HG03521 (cell line): Measurements from ENCODE around the gene PMPCA.
A peak's percentile ranks its signal among the peaks of the same experiment; 100 is the strongest.
"Not testable (repeated sequence)": the region's sequence is repeated elsewhere in the genome, so short reads cannot be mapped to it uniquely, and the experiment has no call there.

Experiments
- ATAC-seq: cut with Tn5 transposase; IDR thresholded peaks from one replicate; pipeline ENCODE4 v1.9.1; 2021; ENCODE audit warnings: mild to moderate bottlenecking, moderate library complexity; ENCODE audit not compliant: unreplicated experiment

Gene PMPCA

DNA sequence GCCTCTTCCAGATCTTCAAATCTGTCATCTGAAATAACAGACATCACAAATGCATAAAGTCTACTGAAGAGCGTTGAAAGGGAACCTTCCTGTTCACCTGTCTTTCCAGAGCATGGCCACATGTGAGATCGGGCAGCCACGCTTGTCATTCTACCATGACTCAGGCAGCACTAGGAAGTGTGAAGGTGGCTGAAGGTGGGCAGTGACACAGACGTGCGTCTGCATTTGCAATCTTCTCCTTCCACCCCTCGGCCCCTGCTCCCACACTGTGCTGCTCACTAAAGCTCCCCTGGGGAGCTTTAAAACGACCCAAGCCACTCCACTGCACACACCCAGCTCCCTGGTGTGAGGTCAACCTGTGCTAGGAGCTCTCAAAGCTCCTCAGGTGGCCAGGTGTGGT lies 2.5 kb upstream of the PMPCA start:
- ATAC-seq: no peak

- peak; percentile 19 for ATAC-seq
These were observed 652 bp upstream of the PMPCA start for GRCh38 chr9:136409557-136410455.

- no peak for ATAC-seq
These were observed 920 bp downstream of the PMPCA start for GRCh38 chr9:136411378-136411777.

DNA sequence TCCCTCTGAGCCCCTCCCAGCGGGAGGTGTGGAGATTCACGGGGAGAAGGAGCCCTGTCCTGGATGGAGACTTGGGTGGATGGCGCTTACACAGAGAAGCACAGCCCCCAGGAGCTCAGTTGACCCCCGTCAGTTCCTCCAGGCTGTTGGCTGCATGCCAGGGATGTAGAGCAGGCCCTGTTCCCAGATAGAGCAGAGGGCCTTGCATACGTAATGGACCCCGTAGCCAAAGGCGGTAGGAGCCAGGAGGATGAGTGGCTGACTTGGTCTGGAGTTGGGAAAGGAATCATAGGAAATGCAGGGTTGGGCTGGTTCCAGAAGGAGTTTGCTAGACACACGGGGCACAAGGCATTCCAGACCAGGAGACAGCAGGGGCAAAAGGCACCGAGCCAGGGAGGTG lies 2.5 kb downstream of the PMPCA start:
- no peak for ATAC-seq

- ATAC-seq: no peak
These were observed 6.0 kb downstream of the PMPCA start for GRCh38 chr9:136416427-136416826.

DNA sequence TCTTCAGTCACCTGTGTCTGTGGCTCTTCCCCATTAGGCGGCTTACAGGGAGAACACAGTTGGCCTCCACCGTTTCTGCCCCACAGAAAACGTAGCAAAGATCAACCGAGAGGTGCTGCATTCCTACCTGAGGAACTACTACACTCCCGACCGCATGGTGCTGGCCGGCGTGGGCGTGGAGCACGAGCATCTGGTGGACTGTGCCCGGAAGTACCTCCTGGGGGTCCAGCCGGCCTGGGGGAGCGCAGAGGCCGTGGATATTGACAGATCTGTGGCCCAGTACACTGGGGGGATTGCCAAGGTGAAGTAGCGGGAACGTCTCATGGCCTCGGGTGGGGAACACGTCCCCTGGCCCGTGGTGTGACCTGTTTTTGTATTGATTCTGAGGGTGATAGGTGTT lies 6.5 kb downstream of the PMPCA start:
- no peak for ATAC-seq

- no peak for ATAC-seq
These were observed 8.0 kb downstream of the PMPCA start for GRCh38 chr9:136418182-136419091.

GRCh38 chr9:136419092-136419420 lies 8.6 kb downstream of the PMPCA start:
- ATAC-seq: no peak

GRCh38 chr9:136421791-136422190 lies 11.3 kb downstream of the PMPCA start:
- no peak for ATAC-seq

DNA sequence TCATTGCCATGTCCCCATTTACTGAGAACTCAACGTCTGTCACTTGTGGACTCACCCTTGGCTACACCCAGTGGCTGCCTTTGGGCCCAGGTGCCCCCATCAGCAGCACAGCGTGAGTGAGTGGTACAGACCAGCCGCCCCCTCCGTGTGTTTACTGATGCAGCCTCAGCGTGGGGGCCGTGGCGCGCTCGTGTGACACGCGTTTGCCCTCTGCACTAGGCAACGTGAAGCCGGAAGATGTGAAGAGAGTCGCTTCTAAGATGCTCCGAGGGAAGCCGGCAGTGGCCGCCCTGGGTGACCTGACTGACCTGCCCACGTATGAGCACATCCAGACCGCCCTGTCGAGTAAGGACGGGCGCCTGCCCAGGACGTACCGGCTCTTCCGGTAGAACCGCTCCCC lies 12.4 kb downstream of the PMPCA start:
- no peak for ATAC-seq

DNA sequence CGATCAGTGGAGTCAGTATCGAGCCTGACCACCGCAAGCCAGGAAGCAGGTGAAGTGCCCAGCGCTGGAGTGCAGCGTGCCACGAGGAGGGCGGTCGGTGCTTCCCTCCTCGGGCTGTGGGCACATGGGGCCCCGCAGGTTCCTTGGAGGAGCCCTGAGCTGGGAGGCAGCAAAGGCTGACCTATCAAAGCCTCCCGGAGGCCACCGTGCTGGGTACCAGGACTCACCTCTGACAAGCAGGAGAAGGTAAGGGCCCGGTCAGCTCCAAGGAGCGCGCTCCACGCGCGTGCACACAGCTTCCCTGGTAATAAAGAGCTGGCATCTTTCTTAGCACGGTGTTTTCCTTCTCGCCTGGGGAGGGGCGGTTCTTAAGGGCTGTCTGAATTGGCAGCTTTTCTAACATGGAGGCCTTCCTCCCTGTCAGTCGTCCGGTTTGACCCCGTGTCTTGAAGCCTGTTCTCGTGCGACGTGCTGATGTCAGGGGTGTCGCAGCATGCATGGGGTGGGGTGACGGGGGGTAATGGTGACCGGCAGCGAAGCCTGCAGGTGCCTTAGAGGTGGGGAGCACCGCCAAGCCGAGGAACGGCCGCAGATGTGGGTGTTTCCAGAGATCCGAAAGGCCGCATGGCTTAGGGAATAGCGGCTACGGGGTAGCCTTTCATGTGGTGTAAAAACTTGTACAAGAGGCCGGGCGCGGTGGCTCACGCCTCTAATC lies 13.1 kb downstream of the PMPCA start:
- no peak for ATAC-seq

GRCh38 chr9:136424750-136425362 lies 14.4 kb downstream of the PMPCA start:
- no peak for ATAC-seq

GRCh38 chr9:136425367-136425766 lies 14.9 kb downstream of the PMPCA start:
- not testable (repeated sequence) for ATAC-seq

DNA sequence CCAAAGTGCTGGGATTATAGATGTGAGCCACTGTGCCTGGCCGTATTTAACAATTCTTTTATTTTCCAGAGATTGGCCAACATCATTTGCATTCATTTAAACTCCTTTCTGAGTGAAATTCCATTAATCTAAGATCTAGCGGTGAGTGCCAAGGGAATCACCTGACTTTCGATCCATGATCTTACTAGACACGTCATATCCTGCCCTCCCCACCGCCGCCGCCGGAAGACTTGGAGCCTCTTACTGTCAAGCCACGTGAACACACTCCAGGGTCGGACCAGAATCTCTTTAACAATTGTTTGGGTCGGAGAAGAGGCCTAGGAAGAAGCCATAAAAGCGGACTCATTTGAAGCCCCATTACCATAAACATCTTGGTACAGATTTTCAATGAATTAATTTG lies 16.3 kb downstream of the PMPCA start:
- ATAC-seq: no peak

DNA sequence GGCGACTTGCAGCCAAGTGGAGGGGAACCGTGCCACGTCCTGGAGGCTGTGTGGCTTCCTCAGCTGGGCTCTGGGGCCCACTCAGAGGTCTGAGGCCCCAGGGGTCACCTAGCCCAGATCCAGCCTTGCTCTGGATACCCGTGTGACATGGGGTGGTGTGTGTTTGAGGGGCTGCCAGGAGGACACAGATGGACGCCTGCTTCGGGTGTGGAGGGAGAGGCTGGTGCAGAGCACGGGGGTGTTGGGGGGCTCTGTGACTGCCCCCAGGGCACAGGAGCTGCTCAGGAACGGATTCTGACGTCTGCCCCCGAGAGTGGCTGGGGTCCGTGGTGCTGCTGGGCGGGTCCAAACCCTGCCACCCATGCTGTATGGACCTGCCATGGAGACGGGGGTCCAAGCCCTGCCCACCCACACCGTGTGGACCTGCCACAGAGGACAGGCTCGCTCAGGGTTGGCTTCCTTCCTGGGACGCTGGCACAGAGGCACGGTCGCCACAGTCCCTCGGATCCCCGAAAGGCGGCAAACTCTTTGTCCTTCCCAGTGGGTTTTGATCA lies 18.7 kb downstream of the PMPCA start:
- ATAC-seq: no peak

DNA sequence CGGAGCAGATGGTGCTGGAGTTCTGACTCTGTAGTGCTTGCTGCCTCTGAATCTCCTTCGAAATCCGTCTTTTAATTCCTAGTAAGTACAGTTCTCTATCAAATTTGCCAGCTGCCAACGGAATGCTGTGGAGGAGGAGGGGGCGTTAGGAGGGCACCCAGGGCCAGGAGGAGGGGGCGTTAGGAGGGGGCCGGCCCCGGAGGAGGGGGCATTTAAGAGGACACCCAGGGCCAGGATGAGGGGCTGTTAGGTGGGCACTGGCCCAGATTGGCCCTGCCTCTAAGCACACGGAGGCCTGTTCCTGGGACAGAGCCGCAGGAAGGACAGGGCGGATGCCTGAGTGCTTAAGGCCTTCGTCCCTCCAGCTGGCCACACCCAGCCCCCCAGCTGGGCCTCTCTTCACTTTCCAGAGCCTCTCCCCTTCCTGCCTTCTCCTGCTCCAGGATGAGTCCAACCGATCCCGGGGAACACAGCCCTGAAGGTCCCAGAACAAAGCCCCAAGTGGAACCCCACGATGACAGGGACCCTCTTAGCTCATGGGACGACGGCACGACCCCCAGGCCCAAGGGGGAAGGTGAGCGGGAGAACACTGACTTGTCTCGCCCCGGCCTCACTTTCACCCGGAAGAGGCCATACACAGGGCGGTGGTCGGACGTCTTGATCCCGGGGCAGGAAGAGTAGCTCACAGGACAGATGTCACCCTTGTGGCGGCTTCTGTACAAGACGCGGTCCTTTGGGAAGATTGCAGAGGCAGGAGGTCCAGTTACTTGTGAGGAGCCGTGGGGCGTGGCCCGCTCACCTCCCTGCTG lies 19.4 kb downstream of the PMPCA start:
- ATAC-seq: no peak

DNA sequence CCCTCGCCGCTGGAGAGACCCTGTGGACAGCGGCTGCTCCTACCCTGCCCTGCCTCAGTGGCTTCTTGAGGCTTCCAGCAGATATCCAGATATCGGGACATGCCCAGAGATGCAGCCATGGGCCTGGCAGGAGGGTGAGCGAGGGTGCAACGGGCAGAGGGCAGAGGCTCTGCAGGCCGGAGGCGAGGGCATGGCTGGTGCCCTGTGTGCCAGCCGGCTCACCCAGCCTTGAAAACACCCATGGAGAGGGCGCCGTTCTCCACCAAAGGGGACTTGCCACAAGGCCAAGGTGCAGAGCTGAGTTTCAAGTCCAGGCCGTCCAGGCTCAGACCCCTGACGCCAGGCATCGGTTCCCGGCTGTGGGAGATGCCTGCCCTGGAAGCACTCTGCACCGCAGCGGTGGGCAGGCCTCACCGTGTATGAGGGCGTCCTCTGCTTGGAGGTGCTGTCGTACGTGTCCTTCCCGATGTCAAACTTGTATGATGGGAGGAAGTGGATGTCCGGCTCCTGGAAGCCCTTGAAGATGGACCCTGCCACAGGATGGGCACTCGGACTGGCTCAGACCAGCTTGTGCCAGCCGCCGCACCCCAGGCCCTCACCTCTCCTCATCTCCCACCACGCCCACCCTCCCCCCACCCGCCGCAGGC lies 20.3 kb downstream of the PMPCA start:
- ATAC-seq: no peak

- no peak for ATAC-seq
These were observed 21.4 kb downstream of the PMPCA start for GRCh38 chr9:136431782-136432350.

GRCh38 chr9:136432591-136432990 lies 22.1 kb downstream of the PMPCA start:
- ATAC-seq: no peak
